NT2/D1 (cell line): ENCODE results near the gene CCND3.

ENCODE experiments used
- SUZ12 ChIP-seq: IDR thresholded peaks from 2 replicates; pipeline ENCODE4 v1.6.1; 2011; ENCODE audit not compliant: insufficient read length, insufficient read depth; ENCODE audit errors: extremely low read depth
- YY1 ChIP-seq: IDR thresholded peaks from 2 replicates; pipeline ENCODE4 v1.6.1; 2011; ENCODE audit not compliant: insufficient read length, insufficient read depth
- ZNF274 ChIP-seq: IDR thresholded peaks from 2 replicates; pipeline ENCODE4 v1.6.1; 2011; ENCODE audit warnings: mild to moderate bottlenecking, low read depth, low read length

GRCh38 chr6:41932378-41932777, 9.2 kb downstream of the CCND3 start:
- TF ChIP-seq SUZ12 = no peak
- no peak for TF ChIP-seq YY1
- no peak for TF ChIP-seq ZNF274
